Muscle layer of duodenum (tissue), 2 donors: ENCODE measurements around the gene TSFM.
A peak's percentile ranks its signal among the peaks of the same experiment; 100 is the strongest.

Experiments
- H3K27ac ChIP-seq: one replicate; pipeline ENCODE4 v1.7.0; 2013; ENCODE audit warnings: mild to moderate bottlenecking, low read length
- H3K27me3 ChIP-seq: one replicate; pipeline ENCODE4 v1.7.0; 2013; ENCODE audit warnings: low read depth, mild to moderate bottlenecking, control low read depth, low read length
- H3K36me3 ChIP-seq, 2 donors: one replicate each; pipeline ENCODE4 v1.7.0; 2013; ENCODE audit warnings: low read length in 2 of 2, control low read depth in 1 of 2, mild to moderate bottlenecking in 1 of 2; ENCODE audit not compliant: insufficient read depth in 2 of 2, control insufficient read depth in 1 of 2
- H3K4me1 ChIP-seq, 2 donors: one replicate each; pipeline ENCODE4 v1.7.0; 2013; ENCODE audit warnings: low read length in 2 of 2, mild to moderate bottlenecking in 2 of 2, control low read depth in 1 of 2, moderate library complexity in 1 of 2; ENCODE audit not compliant: insufficient read depth in 2 of 2, control insufficient read depth in 1 of 2
- H3K4me3 ChIP-seq, 2 donors: one replicate each; pipeline ENCODE4 v1.7.0; 2013; ENCODE audit warnings: low read length in 2 of 2, low read depth in 1 of 2, mild to moderate bottlenecking in 1 of 2
- H3K9me3 ChIP-seq, 2 donors: one replicate each; pipeline ENCODE4 v1.7.0; 2013; ENCODE audit warnings: low read length in 2 of 2, control low read depth in 1 of 2, mild to moderate bottlenecking in 1 of 2; ENCODE audit not compliant: control insufficient read depth in 1 of 2
- donor health status: healthy.

TSFM gene

DNA sequence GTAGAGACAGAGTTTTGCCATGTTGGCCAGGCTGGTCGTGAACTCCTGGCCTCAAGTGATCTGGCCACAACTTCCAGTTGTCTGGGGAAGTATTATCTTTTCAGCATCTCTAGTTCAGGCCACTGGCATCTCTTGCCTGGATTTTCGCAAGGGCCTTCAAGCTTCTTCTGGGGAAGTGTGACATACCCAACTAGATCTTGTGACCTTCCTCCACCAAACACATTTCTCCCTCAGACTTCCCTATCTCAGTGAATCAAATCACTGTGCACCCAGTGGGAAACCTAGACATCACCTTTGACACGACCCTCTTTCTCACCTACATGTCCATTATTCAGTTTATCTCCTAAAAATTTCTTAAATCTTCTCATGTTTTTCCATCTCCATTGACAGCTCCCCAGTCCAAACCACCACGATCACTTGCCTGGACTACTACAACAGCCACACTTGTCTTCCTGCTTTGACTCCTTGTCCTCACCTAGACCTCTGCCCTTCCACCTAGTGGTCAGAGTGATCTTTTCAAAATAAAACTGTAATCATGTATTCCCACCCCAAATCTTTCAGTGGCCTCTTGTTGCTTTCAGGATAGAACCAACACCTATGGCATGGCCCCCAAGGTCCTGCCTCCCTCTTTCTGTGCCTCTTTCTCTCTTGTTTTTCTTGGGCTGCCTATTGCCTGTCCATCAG is 6.9 kb upstream of the TSFM start:
- Histone ChIP-seq H3K4me3 (no peak overlapping the region), H3K27ac (no peak overlapping the region), H3K36me3 (peaks cover 0 to 3% of the 10 kb centered on the region in 2 donors), H3K9me3 (no peaks in the 10 kb centered on the region), H3K4me1 (peaks cover 0 to 17% of the 10 kb centered on the region in 2 donors), H3K27me3 (no peaks in the 10 kb centered on the region)

DNA sequence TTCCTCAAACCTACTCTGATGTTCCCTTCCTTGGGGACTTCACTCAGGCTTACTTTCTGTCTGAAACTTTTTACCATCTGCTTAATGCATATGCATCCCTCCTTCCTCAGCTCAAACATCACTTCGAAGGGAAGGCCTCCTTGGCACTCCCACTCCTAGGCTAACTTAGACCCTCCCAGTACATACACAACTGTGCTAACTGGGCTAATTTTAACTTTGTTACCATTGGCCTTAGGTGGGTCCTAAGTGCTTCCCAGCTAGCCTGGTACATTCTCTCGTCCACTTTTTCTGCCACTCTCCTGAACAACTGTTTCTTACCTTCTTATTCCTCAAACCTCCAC is 6.4 kb upstream of the TSFM start:
- H3K4me3 ChIP-seq = no peak overlapping the region
- peaks cover 0 to 12% of the 10 kb centered on the region in 2 donors for H3K4me1 ChIP-seq
- H3K27me3 ChIP-seq = no peaks in the 10 kb centered on the region
- H3K36me3 ChIP-seq = peaks cover 0 to 3% of the 10 kb centered on the region in 2 donors
- H3K27ac ChIP-seq = no peak overlapping the region
- H3K9me3 ChIP-seq = no peaks in the 10 kb centered on the region

DNA sequence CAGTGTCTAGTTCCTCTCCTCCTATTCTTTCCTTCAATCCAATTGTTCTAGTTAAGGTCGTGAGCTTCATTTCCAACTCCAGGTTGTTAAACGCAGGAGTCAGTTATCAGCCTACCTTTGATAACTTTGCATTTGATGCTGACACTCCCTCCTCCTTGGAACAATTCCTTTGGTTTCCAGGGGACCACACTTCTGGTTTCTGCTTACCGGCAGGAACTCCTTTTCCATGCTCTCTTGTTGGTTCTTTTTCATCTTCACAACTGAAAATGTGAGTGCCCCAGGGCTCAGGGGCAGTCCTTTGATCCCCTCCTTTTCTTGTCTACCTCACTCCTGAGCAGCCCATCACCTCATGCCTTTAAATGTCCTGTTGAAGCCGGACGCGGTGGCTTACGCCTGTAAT is 5.2 kb upstream of the TSFM start:
- Histone ChIP-seq H3K27me3 (no peaks in the 10 kb centered on the region), H3K27ac (no peak overlapping the region), H3K4me1 (peaks cover 0 to 9% of the 10 kb centered on the region in 2 donors), H3K4me3 (no peak overlapping the region), H3K9me3 (no peaks in the 10 kb centered on the region), H3K36me3 (peaks cover 0 to 3% of the 10 kb centered on the region in 2 donors)

DNA sequence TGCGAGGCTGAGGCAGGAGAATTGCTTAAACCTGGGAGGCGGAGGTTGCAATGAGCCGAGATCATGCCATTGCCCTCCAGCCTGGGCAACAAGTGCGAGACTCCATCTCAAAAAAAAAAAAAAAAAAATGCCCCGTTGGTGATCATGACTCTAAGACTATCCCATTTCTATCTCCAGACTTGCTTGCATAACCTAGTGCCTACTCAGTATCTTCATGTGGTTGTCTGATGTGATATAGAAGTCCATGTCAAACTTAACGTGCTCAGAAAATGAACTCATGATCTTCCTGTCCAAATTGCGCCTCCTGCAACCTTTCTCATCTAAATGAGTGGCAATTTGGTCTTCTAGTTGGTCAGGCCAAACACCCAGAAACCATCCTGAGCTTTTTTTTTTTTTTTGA is 4.7 kb upstream of the TSFM start:
- Histone ChIP-seq H3K27ac (no peak overlapping the region), H3K27me3 (no peaks in the 10 kb centered on the region), H3K4me3 (no peak overlapping the region)

DNA sequence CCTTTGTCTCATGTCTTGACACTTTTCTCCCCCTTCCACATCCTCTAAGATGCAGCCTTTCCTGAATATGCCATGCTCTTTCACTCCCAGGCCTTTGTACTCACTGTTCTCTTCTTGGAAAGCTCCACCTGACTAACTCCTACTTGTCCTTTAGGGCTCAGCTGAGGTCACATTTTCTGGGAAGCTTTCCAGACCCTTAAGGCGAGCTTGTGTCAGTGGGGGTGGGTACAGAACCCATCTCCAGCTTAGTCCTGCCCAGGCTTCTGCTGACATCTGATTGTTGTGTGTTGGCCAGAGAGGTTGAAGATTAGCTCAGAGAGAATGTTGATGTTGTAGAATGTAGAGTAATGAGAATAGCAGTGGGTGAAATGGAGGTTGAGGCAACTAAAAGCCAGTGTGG is 2.9 kb upstream of the TSFM start:
- Histone ChIP-seq H3K4me1 (peaks cover 0 to 16% of the 10 kb centered on the region in 2 donors), H3K27ac (no peak overlapping the region), H3K9me3 (no peaks in the 10 kb centered on the region), H3K4me3 (no peak overlapping the region), H3K36me3 (peaks cover 0 to 3% of the 10 kb centered on the region in 2 donors), H3K27me3 (no peaks in the 10 kb centered on the region)

More for the DNA sequence above, 4.7 kb upstream of the TSFM start:
- Histone ChIP-seq H3K36me3 (peaks cover 0 to 3% of the 10 kb centered on the region in 2 donors), H3K4me1 (peaks cover 0 to 9% of the 10 kb centered on the region in 2 donors), H3K9me3 (no peaks in the 10 kb centered on the region)

DNA sequence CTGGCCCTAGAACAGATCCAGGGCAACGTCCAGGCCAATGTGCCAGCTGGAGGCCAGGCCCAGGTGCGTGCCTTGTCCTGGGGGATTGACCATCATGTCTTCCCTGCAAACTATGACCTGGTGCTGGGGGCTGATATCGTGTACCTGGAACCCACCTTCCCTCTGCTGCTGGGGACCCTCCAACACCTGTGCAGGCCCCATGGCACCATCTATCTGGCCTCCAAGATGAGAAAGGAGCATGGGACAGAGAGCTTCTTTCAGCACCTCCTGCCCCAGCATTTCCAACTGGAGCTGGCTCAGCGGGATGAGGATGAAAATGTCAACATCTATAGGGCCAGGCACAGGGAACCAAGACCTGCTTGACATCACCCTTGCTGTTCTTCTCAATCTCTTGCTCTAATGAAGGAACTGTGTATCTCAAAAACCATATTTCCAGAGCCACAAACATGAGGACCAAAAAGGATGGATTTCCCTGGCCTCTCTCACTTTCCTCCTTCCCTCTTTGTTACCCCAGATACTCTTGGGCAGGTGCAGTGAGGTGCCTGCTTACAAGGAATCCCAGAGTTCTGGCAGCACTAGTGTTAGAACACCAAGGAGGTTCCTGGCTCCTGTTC is 2.2 kb upstream of the TSFM start:
- H3K27me3 ChIP-seq = no peaks in the 10 kb centered on the region

DNA sequence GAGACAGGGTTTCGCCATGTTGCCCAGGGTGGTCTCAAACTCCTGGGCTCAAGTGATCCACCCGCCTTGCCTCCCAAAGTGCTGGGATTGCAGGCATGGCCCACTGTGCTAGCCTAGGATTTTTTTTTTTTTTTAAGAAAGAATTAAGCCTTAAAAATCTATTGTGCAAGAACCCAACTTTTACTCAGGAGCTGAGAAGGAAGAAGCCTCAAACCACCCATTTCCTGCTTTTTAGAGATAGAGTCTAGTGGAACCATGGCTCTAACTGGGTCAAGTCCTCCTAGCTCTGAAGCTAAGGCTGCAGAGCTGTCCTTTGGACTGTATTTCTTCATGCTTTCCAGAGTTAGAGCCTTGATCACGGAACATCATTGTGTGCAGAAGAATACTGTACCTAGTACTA is 1.3 kb upstream of the TSFM start:
- Histone ChIP-seq H3K4me3 (no peak overlapping the region), H3K9me3 (no peaks in the 10 kb centered on the region), H3K27me3 (no peaks in the 10 kb centered on the region), H3K36me3 (peaks cover 5 to 8% of the 10 kb centered on the region in 2 donors), H3K27ac (no peak overlapping the region), H3K4me1 (peaks cover 0 to 16% of the 10 kb centered on the region in 2 donors)

More for the DNA sequence above, 2.2 kb upstream of the TSFM start:
- no peak overlapping the region for H3K4me3 ChIP-seq
- no peak overlapping the region for H3K27ac ChIP-seq
- peaks cover 0 to 16% of the 10 kb centered on the region in 2 donors for H3K4me1 ChIP-seq
- no peaks in the 10 kb centered on the region for H3K9me3 ChIP-seq
- peaks cover 0 to 3% of the 10 kb centered on the region in 2 donors for H3K36me3 ChIP-seq

DNA sequence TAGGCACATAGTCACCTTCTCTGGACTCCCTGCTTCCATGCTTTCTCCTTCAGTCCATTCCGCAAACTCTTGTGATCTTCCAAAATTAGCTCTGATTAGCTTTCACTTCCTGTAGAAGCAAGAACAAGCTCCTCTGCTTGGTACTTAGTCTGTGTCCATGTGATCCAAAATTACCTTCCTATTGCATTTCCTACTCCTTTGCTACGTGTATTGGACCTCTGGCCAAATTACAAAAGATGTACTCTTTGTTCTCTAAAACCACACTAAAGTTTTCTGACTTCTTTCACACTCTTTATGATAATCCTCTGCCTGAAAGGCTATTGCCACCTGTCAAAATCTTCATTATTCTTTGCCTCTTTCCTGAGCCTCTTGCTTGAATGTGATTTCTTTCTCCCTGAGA is 786 bp upstream of the TSFM start:
- Histone ChIP-seq H3K27me3 (no peaks in the 10 kb centered on the region), H3K9me3 (no peaks in the 10 kb centered on the region), H3K27ac (no peak overlapping the region), H3K36me3 (peaks cover 11 to 14% of the 10 kb centered on the region in 2 donors), H3K4me3 (no peak overlapping the region), H3K4me1 (peaks cover 0 to 16% of the 10 kb centered on the region in 2 donors)

DNA sequence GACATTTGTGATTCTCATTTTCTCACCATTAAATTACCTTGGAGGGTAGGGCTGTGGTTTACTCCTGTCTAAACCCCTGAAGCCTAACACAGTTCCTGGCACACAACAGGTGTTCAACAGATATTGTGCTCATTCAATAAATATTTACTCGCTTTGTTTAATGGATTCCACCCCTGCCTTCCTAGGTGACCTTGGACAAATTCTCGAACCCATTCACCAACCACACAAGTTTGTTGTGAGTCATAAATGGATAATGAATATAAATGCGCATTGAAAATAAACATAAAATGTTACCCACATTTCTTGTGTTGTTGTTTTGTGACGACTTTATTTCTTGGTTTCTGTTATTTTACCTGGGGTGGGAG is 362 bp upstream of the TSFM start:
- Histone ChIP-seq H3K36me3 (peaks cover 15 to 16% of the 10 kb centered on the region in 2 donors), H3K4me1 (peaks cover 0 to 16% of the 10 kb centered on the region in 2 donors), H3K4me3 (peak overlapping the region; percentile 86 to 87), H3K27me3 (no peaks in the 10 kb centered on the region), H3K9me3 (no peaks in the 10 kb centered on the region), H3K27ac (no peak overlapping the region)

DNA sequence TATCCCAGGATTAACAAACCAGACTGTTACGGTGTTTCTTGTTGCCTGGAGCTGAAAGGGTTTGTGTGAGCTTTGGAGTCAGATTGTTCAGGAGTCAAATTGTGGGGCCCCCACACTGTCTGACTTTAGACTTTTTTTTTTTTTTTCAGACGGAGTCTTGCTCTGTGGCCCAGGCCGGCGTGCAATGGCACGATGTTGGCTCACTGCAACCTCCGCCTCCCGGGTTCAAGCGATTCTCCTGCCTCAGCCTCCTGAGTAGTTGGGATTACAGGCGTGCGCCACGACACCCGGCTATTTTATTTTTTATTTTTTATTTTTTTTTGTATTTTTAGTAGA is 847 bp downstream of the TSFM start:
- H3K4me1 ChIP-seq = peaks cover 0 to 16% of the 10 kb centered on the region in 2 donors
- no peaks in the 10 kb centered on the region for H3K9me3 ChIP-seq
- no peaks in the 10 kb centered on the region for H3K27me3 ChIP-seq
- peaks cover 16 to 25% of the 10 kb centered on the region in 2 donors for H3K36me3 ChIP-seq
- peak overlapping the region; percentile 86 to 87 for H3K4me3 ChIP-seq
- no peak overlapping the region for H3K27ac ChIP-seq

DNA sequence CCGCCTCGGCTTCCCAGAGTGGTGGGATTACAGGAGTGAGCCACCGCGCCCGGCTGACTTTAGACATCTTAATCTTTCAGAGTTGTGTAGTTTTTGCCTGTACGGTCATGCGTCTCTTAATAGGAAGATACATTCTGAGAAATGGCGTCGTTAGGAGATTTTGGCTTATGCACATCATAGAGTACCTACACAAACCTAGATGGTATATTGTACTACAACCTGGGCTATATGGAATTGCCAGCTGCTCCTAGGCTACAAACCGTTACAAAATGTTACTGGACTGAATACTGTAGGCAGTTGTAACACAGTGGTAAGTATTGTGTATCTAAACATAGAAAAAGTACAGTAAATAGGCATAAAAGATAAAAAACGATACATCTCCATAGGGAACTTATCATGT is 1.3 kb downstream of the TSFM start:
- Histone ChIP-seq H3K4me3 (peak overlapping the region in 1 of 2 donors; percentile 87), H3K36me3 (peaks cover 16 to 29% of the 10 kb centered on the region in 2 donors), H3K4me1 (peaks cover 0 to 16% of the 10 kb centered on the region in 2 donors), H3K27me3 (no peaks in the 10 kb centered on the region), H3K9me3 (no peaks in the 10 kb centered on the region), H3K27ac (no peak overlapping the region)

DNA sequence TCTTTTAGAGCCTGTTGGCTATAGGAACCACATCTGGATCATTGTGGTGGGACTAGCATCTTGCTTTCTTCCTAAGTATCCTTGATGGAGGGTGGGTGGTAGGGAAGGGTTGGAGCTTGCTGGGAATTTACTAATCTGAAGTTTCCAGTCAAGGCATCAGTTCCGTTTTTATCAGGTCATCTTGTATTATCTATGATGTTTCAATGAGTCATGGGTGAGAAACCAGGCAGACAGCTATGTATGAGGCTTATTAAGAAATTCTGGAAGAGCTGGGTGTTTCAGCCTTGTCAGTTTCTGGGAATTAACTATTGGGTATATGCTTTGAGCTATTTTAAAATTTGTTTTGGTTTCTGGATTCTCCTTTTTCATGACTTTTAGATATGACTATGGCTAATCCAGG is 11.3 kb downstream of the TSFM start:
- H3K27me3 ChIP-seq = no peaks in the 10 kb centered on the region
- H3K4me3 ChIP-seq = no peak overlapping the region
- H3K27ac ChIP-seq = no peak overlapping the region
- H3K36me3 ChIP-seq = peaks cover 39 to 60% of the 10 kb centered on the region in 2 donors
- H3K9me3 ChIP-seq = no peaks in the 10 kb centered on the region
- no peaks in the 10 kb centered on the region for H3K4me1 ChIP-seq
